Measurements from ENCODE around the gene SDF4. TPM values are rescaled to one million over a fixed set of nuclear protein-coding genes. Genes with fewer than 3 reads are reported as not detected.

Gene SDF4
- total RNA-seq, 2 donors from 2014 or later, result 120 to 128 TPM

DNA sequence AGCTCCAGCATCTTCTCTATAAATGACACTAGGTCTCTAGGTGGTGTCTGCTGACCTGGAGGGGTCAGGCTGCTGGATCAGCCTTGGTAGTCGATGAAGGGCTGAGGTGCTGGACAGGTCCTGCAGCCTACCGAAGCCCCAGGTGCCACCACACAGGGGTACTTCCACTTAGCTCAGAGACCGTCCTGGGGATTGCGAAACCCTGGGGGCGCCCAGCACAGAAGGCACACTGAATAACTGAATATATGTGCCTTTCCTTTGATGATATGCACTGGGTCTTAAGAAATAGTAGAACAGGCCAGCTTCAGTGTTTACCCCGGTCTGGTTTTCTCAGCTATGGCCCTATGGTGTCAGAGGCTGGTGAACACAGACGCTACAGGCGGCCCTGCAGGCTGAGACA, 31.0 kb upstream of the SDF4 start:
- no peaks in the 10 kb centered on the region for H3K9me3 ChIP-seq
- H3K27ac ChIP-seq, result no peak overlapping the region
- TF ChIP-seq, protein P1, sequence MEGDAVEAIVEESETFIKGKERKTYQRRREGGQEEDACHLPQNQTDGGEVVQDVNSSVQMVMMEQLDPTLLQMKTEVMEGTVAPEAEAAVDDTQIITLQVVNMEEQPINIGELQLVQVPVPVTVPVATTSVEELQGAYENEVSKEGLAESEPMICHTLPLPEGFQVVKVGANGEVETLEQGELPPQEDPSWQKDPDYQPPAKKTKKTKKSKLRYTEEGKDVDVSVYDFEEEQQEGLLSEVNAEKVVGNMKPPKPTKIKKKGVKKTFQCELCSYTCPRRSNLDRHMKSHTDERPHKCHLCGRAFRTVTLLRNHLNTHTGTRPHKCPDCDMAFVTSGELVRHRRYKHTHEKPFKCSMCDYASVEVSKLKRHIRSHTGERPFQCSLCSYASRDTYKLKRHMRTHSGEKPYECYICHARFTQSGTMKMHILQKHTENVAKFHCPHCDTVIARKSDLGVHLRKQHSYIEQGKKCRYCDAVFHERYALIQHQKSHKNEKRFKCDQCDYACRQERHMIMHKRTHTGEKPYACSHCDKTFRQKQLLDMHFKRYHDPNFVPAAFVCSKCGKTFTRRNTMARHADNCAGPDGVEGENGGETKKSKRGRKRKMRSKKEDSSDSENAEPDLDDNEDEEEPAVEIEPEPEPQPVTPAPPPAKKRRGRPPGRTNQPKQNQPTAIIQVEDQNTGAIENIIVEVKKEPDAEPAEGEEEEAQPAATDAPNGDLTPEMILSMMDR (IDR thresholded peaks at IDR 0.05), result no peak
- H3K4me3 ChIP-seq, result no peak overlapping the region
- no peak for DNase-seq (ENCODE audit: low spot score)
- H3K27me3 ChIP-seq, result no peaks in the 10 kb centered on the region
- H3K36me3 ChIP-seq, result peaks cover 72% of the 10 kb centered on the region
- peaks cover 0 to 30% of the 10 kb centered on the region in 2 donors for H3K4me1 ChIP-seq

DNA sequence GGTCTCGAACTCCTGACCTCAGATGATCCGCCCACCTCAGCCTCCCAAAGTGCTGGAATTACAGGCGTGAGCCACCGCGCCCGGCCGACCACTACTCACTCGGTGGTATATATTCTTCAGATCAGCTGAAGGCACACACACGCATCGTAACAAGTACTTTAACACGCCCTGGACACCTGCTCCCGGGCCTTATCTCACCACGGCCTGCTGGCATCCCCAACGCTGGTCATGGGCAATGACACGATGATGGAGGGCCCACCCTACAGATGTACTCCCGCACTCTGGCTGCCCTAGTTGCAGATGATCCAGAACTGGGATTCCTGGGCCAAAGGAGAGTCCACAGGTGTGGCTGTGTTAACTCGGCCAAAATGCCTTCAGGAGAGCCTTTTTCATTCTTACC, 30.3 kb upstream of the SDF4 start:
- Histone ChIP-seq H3K36me3 (peaks cover 65% of the 10 kb centered on the region), H3K27me3 (no peaks in the 10 kb centered on the region), H3K9me3 (no peaks in the 10 kb centered on the region), H3K4me3 (no peak overlapping the region), H3K27ac (no peak overlapping the region), H3K4me1 (peaks cover 0 to 30% of the 10 kb centered on the region in 2 donors)
- TF ChIP-seq, protein P1 (IDR thresholded peaks at IDR 0.05), result no peak
- DNase-seq (ENCODE audit: low spot score), result no peak

DNA sequence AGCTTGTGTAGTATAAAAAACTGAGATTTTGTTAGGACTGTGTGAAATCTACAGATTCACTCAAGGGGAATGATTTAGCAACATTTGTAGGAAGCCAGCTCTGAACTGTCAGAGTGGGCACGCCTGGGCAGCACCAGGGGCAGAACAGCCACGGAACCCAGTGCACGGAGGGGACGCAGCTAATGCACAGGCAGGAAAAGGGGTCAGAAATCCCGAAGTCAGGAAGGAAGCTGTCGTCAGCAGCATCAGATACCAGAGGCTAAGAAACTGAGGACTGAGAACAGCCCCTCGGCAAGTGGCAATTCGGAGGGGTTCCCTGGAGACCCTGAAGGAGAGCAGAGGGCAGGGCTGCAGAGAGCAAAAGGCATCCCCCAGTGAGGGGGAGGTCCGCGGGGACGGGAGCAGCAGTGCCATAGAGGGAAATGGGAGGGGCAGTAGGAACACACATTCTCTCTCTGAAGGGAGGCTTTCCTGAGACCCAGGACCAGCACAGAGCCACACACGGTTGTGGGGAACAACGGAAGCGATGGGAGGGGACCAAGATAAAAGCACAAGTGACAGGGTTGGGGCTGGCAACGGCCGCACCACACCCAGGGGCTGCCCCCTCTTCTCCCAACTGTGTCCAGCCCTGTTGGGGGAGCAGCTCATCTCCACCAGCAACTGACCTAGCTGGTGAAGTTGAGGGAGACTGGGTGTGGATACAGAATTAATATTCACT, 29.2 kb upstream of the SDF4 start:
- H3K27ac ChIP-seq, result peak overlapping the region in 1 of 2 donors; percentile 28
- TF ChIP-seq, protein P1 (IDR thresholded peaks at IDR 0.05), result no peak
- peaks cover 72% of the 10 kb centered on the region for H3K36me3 ChIP-seq
- H3K4me1 ChIP-seq, result peaks cover 0 to 30% of the 10 kb centered on the region in 2 donors
- DNase-seq (ENCODE audit: low spot score), result no peak
- H3K4me3 ChIP-seq, result no peak overlapping the region
- no peaks in the 10 kb centered on the region for H3K9me3 ChIP-seq
- no peaks in the 10 kb centered on the region for H3K27me3 ChIP-seq

DNA sequence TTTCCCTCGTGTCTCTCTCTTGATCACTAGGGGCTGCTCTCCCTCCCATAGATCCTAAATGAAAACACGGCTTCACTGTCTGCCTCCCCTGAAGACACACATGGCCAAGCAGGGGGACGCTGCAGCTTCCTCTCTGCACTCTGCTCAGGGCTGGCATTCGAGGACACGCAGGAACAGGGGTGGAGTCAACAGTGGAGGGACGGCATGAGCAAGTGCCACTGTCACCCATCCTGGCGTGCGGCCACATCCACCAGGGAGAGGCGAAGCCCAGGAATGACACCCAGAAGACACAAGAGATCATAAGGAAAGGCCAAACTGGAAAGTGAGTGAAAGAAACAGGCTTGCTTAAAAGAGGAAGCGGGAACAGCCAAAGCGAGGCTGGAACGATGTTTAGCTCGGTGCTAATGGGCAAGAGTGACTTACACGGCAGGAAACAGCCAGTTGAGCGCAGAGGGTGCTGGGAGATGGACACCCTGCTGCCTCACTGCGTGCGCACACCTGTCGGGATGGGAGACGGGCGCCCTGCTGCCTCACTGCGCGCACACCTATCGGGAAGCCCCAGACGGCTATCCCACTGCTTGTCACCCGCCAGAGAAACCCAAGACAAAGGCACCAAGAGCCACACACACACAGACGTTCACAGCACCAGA, 28.3 kb upstream of the SDF4 start:
- TF ChIP-seq, protein P1 (IDR thresholded peaks at IDR 0.05), result no peak
- Histone ChIP-seq H3K4me3 (no peak overlapping the region), H3K9me3 (no peaks in the 10 kb centered on the region), H3K27ac (peak overlapping the region; percentile 28 to 29), H3K27me3 (no peaks in the 10 kb centered on the region), H3K4me1 (peaks cover 0 to 30% of the 10 kb centered on the region in 2 donors), H3K36me3 (peaks cover 73% of the 10 kb centered on the region)
- no peak for DNase-seq (ENCODE audit: low spot score)

DNA sequence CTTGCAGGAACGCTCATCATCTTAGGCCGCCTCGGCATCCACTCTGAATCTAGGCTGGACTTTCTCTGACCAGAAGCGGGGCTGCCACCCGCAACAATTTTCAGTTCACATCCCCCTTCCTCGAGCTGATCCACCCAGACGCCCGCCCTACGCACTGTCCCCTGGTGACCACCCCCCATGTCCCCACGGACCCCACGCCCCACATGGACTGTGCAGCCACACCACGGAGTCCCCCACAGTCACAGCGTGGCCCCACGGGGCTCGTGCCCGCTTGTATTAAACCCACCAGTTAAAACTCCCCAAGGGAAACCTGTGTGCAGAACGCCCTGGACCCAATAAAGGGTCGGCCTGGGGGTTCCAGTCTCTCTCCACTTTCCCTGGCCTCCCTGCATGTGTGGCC, 27.7 kb upstream of the SDF4 start:
- no peak for DNase-seq (ENCODE audit: low spot score)
- peaks cover 73% of the 10 kb centered on the region for H3K36me3 ChIP-seq
- TF ChIP-seq, protein P1 (IDR thresholded peaks at IDR 0.05), result no peak
- no peaks in the 10 kb centered on the region for H3K27me3 ChIP-seq
- no peaks in the 10 kb centered on the region for H3K9me3 ChIP-seq
- peak overlapping the region in 1 of 2 donors; percentile 28 for H3K27ac ChIP-seq
- H3K4me1 ChIP-seq, result peaks cover 0 to 30% of the 10 kb centered on the region in 2 donors
- H3K4me3 ChIP-seq, result no peak overlapping the region
